ENCODE measurements around the gene CFAP99.

Gene CFAP99

GRCh38 chr4:2478229-2478628 lies 59.5 kb downstream of the CFAP99 start:
- no peak for FAIRE-seq

DNA sequence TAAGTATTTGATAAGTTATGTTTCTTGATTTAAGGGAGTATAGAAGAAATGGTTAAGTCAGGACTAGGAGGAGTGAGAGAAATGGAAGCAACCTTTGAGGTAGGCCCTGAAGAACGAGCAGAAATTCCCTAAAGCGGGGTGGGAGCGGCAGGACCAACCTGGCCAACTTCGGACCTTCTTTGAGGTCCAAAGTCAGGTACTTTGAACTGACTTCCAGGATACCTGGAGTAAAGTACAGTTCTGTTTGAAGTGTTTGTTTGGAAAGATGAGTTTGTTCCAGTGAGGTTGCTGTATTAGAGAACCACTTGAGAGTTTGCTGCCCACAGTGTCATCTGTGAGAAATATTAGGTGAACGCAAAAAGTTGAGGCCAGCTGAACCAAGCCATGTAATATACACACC lies 61.9 kb downstream of the CFAP99 start:
- FAIRE-seq: no peak

DNA sequence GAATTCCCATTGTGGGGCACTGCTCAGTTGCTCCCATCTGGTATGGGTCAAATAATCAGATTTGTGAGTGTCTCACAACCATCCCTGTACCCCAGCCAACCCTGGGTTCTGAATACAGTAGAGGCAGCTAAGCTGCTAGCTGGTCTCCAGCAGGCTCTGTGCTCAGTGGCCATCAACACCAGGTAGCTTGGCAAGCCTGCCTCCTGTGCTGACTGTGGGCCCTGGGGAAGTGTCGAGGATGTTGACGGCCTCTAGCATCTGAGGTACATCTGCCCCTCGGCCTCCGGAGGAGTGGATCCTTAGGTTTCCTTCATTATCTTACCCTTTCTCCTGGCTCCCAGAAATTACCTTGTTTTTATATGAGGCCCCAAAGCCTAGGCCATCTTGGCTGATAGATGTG lies 63.4 kb downstream of the CFAP99 start:
- no peak for FAIRE-seq

DNA sequence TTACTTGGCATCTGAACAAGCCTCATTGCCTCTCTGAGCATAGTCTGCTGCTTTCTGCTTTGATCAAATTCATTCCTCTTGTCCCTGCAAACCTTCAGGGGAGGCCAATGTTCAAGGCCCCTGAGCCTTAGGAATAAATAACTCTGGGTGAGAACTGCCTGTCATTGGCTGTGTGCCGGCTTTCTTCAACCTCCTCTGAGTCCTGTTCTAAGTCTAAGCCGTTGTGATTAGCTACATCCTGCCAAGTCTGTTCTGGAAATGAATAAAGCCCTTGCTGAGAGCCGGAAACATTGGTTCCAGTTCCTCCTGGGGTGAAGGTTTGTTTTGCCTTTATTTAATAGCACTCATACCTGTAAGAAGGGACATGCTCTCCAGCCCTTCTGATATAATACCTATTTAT lies 63.9 kb downstream of the CFAP99 start:
- no peak for FAIRE-seq

DNA sequence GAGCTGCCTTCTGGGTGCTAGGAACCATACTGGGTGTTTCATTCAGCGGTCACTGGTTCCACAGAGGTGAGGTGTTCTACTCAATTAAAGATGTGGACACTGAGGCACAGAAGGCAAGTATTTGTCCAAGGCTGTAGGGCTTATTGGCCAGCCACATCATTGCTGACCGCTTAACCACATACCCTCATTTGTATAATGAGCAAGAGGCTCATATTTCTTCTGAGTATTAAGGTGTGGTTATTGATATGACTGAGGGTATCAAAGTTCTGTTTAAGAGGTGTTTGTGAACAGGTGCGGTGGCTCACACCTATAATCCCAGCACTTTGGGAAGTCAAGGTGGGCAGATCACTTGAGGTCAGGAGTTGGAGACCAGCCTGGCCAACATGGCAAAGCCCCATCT lies 64.5 kb downstream of the CFAP99 start:
- no peak for FAIRE-seq

- FAIRE-seq: no peak
Measured at GRCh38 chr4:2484185-2484584, 65.4 kb downstream of the CFAP99 start.

GRCh38 chr4:2484993-2485392 lies 66.2 kb downstream of the CFAP99 start:
- FAIRE-seq: no peak

- no peak for FAIRE-seq
Measured at GRCh38 chr4:2485956-2486355, 67.2 kb downstream of the CFAP99 start.

GRCh38 chr4:2486981-2487380 lies 68.2 kb downstream of the CFAP99 start:
- FAIRE-seq: no peak

- FAIRE-seq: no peak
Measured at GRCh38 chr4:2487632-2488031, 68.9 kb downstream of the CFAP99 start.

DNA sequence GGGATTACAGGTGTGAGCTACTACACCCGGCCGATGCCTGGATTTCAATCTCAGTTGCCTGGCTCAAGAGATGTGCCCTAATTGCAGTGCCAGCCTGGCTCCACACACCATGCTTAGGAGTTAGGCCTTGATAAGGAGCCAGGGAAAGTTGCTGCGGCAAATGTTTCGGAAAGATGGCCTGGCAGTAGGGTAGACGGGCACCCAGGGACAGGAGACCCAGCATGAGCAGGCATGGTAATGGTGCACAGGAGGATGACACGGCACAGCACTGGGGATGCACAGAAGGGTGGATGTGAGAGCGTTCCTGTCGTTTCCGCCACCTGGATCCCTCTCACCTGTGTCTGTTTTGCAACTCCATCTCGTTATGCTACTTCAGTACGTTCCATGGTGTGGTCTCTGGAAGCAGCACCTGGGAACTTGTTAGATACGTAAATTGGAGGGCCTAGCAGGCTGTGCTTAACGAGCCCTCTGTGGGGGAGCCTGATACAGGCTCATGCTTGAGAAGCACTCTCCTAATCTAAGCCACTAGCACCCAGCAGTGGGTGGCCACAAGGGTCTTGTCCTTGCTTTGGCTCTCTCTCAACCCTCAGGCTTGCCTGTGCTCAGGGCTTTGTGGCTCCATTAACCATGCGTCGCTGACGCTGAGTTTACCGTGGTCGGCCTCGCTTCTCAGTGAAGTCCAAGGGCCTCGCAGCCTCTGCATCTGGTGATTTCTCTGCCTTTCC lies 70.5 kb downstream of the CFAP99 start:
- no peak for FAIRE-seq

- no peak for FAIRE-seq
Measured at GRCh38 chr4:2489841-2490552, 71.2 kb downstream of the CFAP99 start.

DNA sequence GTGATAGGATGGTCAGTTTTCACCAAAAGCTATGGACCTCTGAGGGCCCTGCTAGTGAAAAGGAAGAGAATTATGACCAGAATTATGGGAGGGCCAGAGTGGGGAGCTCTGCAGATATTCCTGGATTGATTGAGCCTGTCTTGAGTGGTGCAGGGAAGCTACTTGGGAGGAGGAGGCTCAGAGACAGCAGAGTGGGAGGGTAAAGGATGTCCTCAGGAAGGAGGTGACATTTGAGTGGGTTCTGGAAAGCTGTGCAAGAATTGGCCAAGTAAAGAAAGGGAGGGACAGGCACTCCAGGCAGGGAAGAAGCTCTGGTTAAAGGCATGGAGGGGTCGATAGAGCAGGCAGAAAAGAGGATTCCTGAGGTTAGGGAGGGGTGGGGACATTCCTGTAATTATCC lies 74.2 kb downstream of the CFAP99 start:
- FAIRE-seq: no peak

DNA sequence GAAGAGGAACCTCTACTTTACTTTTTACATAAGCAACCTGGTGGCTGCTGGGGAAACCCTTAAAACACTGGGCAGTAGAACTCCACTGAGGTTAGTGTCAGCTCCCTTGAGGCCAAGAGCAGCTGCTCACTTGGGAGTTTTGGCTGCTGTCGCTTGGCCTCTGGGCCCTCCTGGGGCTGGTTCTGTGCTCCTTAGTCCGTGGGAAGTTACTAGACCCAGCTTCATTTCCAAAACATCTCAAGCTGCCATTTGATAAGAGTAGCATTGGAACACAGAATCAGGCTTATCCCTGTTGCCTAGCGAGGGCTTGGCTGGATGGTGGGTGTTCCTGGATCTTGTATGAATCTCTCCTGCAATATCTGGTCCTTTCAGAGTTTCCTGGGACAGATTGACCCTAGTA lies 76.2 kb downstream of the CFAP99 start:
- FAIRE-seq: no peak

GRCh38 chr4:2497324-2497723 lies 78.6 kb downstream of the CFAP99 start:
- no peak for FAIRE-seq

DNA sequence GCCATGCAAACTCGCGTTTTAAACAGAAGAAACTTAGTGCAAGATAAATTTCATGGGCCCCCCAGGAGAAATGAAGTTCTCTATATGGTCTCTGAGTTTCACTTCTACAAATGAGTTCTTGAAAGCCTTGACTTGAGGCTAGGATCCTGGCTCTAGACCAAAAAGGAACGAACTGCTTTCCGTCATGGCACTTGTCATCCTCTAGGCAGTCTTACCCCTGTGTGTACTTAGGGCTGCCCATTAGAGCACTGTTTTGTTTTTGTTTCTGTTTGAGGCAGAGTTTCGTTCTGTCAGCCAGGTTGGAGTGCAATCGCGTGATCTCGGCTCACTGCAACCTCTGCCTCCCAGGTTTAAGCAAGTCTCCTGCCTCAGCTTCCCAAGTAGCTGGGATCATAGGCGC lies 79.2 kb downstream of the CFAP99 start:
- FAIRE-seq: no peak

- FAIRE-seq: no peak
Measured at GRCh38 chr4:2500547-2500946, 81.8 kb downstream of the CFAP99 start.

DNA sequence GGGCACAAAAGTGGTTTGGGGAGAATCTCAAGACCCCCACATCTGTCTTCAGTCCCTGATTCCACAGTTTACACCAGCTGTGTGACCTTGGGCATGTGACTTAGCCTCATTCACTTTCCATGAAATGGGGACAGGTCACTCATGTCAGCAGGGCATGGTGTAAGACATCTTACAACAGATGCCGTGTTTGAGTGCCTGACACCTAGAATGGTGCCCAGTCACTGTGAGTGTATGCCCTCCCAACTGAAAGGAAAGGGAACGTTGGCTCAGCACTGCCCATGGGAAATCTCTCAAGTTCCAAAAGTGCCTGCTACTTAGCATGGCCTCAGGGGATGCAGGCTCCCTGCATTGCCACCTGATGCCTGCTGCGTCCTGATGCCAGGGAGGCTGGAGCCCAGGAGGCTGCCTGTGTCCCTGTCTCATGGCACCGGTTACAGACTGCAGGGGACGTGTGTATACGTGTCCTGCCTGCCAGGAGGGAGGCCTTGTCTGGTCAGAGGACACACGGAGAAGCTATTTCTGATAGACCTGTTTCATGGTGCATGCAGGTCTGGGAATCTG lies 82.4 kb downstream of the CFAP99 start:
- no peak for FAIRE-seq

DNA sequence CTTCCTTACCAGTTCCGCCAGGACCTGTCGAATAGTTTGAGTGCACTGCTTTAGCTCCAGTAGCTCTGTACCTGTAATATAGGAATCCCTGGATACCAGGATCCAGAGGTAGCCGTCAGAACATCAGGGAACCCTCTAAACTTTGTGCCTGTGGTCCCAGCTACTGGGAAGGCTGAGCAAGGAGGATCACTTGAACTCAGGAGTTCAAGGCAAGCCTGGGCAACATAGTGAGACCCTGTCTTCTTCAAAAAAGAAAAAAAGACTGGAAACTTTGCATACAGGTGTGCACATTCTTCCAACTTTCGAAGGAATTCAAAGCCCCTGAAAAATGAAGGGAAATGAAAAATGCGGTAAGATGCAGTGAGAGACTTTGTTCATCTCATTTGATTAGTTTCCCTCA lies 85.1 kb downstream of the CFAP99 start:
- no peak for FAIRE-seq

- no peak for FAIRE-seq
Measured at GRCh38 chr4:2507259-2507658, 88.5 kb downstream of the CFAP99 start.

GRCh38 chr4:2507855-2508254 lies 89.1 kb downstream of the CFAP99 start:
- no peak for FAIRE-seq

DNA sequence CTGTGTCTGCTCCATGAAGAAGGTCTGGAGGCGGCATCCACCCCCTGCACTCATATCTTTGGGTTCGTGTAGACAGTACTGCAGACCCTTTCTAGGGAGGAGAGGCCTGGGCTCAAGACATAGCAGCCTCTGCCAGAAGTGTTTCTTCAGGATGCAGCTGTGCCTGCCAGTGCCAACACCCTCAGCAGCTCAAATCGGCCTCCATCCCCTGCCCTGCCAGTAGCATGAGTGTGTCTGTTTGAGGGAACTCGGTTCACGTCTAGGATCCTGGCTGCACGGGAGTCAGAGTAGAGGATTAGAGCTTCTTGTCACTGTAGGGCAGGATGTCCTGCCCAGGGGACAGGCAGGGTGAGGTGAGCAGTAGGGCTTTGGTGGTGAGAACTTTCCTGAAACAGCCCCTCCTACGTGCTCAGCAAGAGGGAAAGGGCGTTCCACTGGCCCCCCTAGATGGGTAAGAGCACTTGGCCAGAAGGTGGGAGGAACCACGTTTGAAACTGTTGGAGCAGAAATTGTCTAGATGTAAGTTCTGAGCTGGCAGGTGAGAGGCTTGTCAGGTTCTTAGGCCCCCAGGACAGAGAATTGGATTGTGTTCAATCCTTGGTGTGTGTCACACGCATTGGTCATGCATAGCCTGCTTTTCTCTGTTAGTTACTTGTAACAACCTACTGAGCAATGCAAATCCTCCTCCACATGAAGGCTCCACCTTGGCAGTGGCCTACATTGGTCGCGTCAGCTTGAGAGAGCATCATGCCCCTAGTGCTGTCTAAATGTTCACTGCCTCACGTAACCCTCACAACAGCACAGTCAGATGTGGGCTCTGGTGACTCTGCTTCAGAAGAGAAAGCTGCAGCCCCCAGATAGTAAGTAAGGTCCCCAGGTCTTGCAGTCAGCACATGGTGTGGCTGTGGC lies 91.8 kb downstream of the CFAP99 start:
- FAIRE-seq: no peak

- no peak for FAIRE-seq
Measured at GRCh38 chr4:2511645-2512131, 92.9 kb downstream of the CFAP99 start.

All from islet of Langerhans (tissue), 1 donor.